ENCODE results near the gene TENT5C.

- no peak for TF ChIP-seq CTCF (IDR thresholded peaks at IDR 0.05; ENCODE audit: low read depth, low read length)
- no peak for TF ChIP-seq POLR2A (IDR thresholded peaks at IDR 0.05; ENCODE audit: extremely low read depth, insufficient read length)
- TF ChIP-seq MAX (IDR thresholded peaks at IDR 0.05; ENCODE audit: low read depth, low read length), result no peak
These were observed 26.6 kb downstream of the TENT5C start for GRCh38 chr1:117632269-117633067.

All from NB4 (cell line).